ENCODE data around the gene DNMT3A. TPM values are rescaled to one million over a fixed set of nuclear protein-coding genes. Genes with fewer than 3 reads are reported as not detected.

DNMT3A gene
- total and polyA plus RNA-seq, 7 donors, result 4.4 to 30.2 (median 18.1) TPM

DNA sequence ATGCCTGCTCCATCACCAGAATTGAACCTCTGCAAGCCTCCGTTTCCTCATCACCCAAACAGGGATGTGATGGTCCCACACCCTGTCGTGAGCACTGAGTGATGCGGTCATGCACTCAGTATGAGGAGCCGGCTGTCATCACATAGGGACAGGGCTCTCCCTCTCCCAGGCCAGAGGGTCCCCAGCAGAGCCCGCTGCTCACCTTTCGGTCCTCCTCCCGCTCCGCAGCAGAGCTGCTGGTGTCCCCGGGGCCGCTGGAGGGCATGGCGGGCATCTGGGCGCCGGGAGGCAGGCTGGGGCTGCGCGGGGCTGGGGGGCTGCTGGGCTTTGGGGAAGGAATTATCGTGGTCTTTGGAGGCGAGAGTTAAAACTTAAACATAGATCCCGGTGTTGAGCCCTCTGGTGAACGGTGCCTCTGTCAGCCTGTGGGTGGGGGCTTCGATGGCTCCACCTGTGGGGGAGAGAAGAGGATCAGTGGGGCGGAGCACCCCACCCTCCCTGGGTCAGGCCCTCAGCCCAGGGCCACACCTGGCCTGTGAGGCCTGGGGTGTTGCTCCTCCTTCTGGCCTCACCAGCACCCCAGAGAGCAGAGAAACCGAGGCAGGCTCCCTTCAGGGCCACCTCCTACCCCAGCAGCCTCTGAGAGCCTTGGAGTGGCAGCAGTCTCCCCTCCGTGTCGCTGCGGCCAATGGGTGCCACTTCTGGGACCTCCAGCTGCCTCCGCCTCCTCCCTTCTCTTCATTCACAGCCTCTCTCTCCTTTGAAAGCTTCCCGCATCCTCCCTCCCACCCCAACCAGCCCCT is 27.8 kb downstream of the DNMT3A start:
- no peaks in the 10 kb centered on the region for H3K9me3 ChIP-seq
- TF ChIP-seq, protein P1, sequence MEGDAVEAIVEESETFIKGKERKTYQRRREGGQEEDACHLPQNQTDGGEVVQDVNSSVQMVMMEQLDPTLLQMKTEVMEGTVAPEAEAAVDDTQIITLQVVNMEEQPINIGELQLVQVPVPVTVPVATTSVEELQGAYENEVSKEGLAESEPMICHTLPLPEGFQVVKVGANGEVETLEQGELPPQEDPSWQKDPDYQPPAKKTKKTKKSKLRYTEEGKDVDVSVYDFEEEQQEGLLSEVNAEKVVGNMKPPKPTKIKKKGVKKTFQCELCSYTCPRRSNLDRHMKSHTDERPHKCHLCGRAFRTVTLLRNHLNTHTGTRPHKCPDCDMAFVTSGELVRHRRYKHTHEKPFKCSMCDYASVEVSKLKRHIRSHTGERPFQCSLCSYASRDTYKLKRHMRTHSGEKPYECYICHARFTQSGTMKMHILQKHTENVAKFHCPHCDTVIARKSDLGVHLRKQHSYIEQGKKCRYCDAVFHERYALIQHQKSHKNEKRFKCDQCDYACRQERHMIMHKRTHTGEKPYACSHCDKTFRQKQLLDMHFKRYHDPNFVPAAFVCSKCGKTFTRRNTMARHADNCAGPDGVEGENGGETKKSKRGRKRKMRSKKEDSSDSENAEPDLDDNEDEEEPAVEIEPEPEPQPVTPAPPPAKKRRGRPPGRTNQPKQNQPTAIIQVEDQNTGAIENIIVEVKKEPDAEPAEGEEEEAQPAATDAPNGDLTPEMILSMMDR (IDR thresholded peaks at IDR 0.05), result no peak
- TF ChIP-seq EP300 (IDR thresholded peaks at IDR 0.05), result no peak
- no peak for TF ChIP-seq POLR2A (IDR thresholded peaks at IDR 0.05)
- TF ChIP-seq POLR2AphosphoS5 (IDR thresholded peaks at IDR 0.05), result no peak
- peaks cover 0 to 81% (median 72%) of the 10 kb centered on the region in 4 donors for H3K4me1 ChIP-seq
- no peaks in the 10 kb centered on the region for H3K27me3 ChIP-seq
- H3K4me3 ChIP-seq, result no peak overlapping the region
- WGBS, 2 donors, result 84 to 92% methylated on average over 27 of the region's 27 CpGs
- no peak for DNase-seq
- intact Hi-C loops (cut with DNase I), result no loop called here
- H3K27ac ChIP-seq, result peak overlapping the region; percentile 66 to 79 (median 78)
- H3K36me3 ChIP-seq, result peaks cover 0 to 17% (median 10%) of the 10 kb centered on the region in 4 donors

DNA sequence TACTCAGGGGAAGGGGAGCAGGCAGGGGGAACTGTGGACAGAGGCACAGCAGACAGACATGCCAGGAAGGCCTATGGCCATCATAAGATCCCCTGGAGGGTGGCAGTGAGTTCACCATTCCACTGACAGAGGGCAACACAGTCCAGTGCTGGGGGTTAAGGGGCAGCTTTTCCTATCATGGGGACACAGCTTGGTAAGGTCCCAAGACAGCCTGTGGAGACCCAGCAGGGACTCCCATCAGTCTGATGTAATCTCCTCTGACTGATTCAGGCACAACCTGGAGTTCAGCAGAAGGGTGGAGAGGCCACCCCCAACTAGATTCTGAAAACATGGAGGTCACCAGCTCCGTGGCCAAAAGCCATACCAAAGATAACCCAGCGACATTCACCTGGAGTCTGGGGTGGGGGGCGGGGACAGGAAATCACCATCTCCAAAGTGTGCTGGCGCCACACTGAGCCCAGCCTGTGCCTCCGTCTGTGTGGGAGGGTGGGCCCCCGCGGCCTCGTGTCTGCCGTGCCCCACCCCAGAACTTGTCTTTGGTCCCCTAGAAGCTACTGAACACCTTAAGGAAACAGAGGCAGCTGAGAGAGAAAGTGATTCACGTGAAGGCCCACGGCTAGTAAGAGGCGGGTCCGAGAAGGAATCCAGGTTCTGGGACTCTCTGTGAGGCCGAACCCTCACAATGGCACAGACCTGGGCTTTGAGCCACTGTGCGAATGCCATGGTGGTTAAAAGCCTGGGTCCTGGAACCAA is 28.6 kb downstream of the DNMT3A start:
- 76 to 86% methylated on average over 15 of the region's 15 CpGs for WGBS, 2 donors
- H3K27ac ChIP-seq, result peak overlapping the region in 3 of 4 donors; percentile 51 to 79 (median 58)
- intact Hi-C loops (cut with DNase I), result no loop called here
- no peaks in the 10 kb centered on the region for H3K9me3 ChIP-seq
- TF ChIP-seq POLR2AphosphoS5 (IDR thresholded peaks at IDR 0.05), result no peak
- TF ChIP-seq, protein P1 (IDR thresholded peaks at IDR 0.05), result no peak
- TF ChIP-seq POLR2A (IDR thresholded peaks at IDR 0.05), result no peak
- TF ChIP-seq EP300 (IDR thresholded peaks at IDR 0.05), result no peak
- peaks cover 0 to 17% (median 10%) of the 10 kb centered on the region in 4 donors for H3K36me3 ChIP-seq
- peaks cover 0 to 89% (median 76%) of the 10 kb centered on the region in 4 donors for H3K4me1 ChIP-seq
- DNase-seq, result no peak
- H3K4me3 ChIP-seq, result no peak overlapping the region
- H3K27me3 ChIP-seq, result no peaks in the 10 kb centered on the region

DNA sequence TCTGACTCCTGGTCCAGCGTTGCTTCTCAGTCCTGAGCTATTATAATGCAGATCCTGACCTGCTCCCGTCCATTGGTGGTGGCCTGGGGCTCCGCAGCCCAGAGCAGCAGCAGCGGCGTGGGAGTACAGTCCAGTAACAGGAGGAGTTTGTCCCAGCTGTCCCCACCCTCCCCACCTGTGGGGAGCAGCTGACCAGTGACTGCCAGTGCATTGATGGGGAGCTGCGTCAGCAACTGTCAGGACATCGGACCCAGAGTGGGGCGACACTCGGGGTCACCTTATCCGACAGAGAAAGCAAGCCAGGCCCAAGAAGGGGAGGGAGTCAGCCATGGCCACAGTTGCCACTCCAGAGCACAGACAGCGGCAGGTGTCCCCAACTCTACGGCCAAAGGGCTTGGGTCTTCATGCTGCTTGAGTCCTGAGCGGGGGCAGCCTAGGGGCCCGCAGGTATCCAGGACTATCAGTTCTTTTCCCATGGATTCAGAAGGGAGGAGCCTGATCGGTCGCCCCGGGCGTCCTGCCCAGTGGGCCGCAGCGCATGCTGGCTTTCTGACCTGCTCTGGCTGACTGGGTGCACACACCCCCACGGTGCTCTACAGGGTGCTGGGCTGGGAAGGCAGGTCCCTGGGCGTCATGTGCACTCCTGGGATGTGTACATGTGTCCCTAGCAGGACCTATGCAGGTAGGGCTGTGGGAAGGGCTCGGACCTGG is 29.7 kb downstream of the DNMT3A start:
- Histone ChIP-seq H3K36me3 (peaks cover 0 to 17% (median 10%) of the 10 kb centered on the region in 4 donors), H3K9me3 (no peaks in the 10 kb centered on the region), H3K4me3 (no peak overlapping the region), H3K27me3 (no peaks in the 10 kb centered on the region), H3K27ac (peak overlapping the region; percentile 50 to 79 (median 54)), H3K4me1 (peaks cover 0 to 96% (median 84%) of the 10 kb centered on the region in 4 donors)
- intact Hi-C loops (cut with DNase I), result no loop called here
- TF ChIP-seq POLR2AphosphoS5 (IDR thresholded peaks at IDR 0.05), result no peak
- TF ChIP-seq POLR2A (IDR thresholded peaks at IDR 0.05), result no peak
- TF ChIP-seq, protein P1 (IDR thresholded peaks at IDR 0.05), result no peak
- TF ChIP-seq EP300 (IDR thresholded peaks at IDR 0.05), result no peak
- DNase-seq, result no peak
- 59 to 84% methylated on average over 23 of the region's 23 CpGs for WGBS, 2 donors

DNA sequence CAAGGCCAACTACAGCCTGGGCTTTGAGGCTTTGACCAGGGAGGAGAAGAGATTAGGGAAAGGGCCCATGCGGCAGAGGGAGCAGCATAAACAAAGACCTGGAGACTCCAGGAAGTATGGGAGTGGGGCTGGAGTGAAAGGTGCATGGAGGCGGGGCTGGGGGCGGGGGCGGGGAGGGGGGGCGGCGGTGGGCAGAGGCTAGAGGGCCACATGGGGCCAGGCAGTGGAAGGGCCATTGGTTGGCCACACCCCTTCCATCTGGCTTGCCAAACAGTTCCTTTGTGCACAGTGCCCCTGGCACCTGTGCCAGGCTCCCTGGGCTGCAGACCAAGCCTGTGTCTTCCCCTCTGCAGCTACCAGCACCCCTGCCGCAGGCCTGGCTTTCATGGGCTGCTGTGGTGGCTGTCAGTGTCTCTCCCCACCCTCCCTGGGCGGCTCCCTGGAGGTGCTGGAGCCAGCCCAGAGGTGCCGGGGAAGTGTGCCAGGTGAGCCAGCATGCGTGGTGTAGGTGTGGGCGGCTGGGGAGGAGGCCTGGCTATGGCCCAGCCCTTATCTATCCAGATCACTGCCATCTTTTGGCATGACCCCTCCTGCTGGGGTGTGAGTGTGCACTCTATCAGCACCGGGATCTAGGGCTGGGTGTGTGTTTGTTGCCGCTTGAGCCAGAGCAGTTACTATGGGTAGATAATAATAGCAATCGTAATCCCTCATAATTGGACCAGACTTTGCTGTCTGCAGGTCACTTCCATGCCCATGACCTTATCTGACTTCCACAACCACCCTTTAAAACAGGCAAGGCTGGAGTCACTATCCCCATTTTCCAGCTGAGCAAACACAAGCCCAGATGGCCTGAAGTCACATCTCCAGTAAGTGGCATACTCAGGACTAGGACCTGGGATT is 30.5 kb downstream of the DNMT3A start:
- H3K9me3 ChIP-seq, result no peaks in the 10 kb centered on the region
- peak overlapping the region; percentile 50 to 79 (median 54) for H3K27ac ChIP-seq
- TF ChIP-seq POLR2AphosphoS5 (IDR thresholded peaks at IDR 0.05) (no peak), POLR2A (IDR thresholded peaks at IDR 0.05) (no peak), EP300 (IDR thresholded peaks at IDR 0.05) (no peak)
- TF ChIP-seq, protein P1 (IDR thresholded peaks at IDR 0.05), result no peak
- 27 to 62% methylated on average over 14 of the region's 14 CpGs for WGBS, 2 donors
- peaks cover 0 to 17% (median 10%) of the 10 kb centered on the region in 4 donors for H3K36me3 ChIP-seq
- H3K27me3 ChIP-seq, result no peaks in the 10 kb centered on the region
- no peak for DNase-seq
- H3K4me1 ChIP-seq, result peaks cover 0 to 97% (median 85%) of the 10 kb centered on the region in 4 donors
- no peak overlapping the region for H3K4me3 ChIP-seq
- intact Hi-C loops (cut with DNase I), result no loop called here

Data from sigmoid colon (tissue), 7 donors.